Measurements from ENCODE around the gene CLMN.
"Not testable (repeated sequence)": the region's sequence is repeated elsewhere in the genome, so short reads cannot be mapped to it uniquely, and the experiment has no call there.

CLMN gene

GRCh38 chr14:95210699-95211098, 109.0 kb downstream of the CLMN start:
- TF ChIP-seq CTCF (conservative IDR thresholded peaks at IDR 0.05; ENCODE audit: low read depth, low read length): no peak
- no peak overlapping the region for H3K4me3 ChIP-seq (ENCODE audit: low read depth, low read length)
- DNase-seq (ENCODE audit: low read depth): no peak

DNA sequence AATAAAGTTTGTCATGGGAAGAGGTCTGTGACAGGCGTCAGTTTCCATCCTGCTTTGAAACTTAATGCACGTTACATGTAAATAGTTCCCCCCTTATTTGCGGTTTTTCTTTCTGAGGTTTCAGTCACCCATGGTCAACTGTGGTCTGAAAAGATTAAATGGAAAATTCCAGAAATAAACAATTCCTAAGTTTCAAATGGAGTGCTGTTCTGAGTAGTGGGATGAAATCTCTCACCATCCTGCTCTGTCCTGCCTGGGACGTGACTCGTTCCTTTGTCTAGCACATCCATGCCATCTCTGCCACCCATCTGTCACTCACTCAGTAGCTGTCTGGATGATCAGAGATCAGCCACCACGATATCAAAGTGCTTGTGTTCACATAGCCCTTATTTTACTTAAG, 111.1 kb downstream of the CLMN start:
- no peak overlapping the region for H3K4me3 ChIP-seq (ENCODE audit: low read depth, low read length)
- no peak for DNase-seq (ENCODE audit: low read depth)
- no peak for TF ChIP-seq CTCF (conservative IDR thresholded peaks at IDR 0.05; ENCODE audit: low read depth, low read length)

GRCh38 chr14:95207475-95208233, 112.1 kb downstream of the CLMN start:
- H3K4me3 ChIP-seq (ENCODE audit: low read depth, low read length): no peak overlapping the region
- TF ChIP-seq CTCF (conservative IDR thresholded peaks at IDR 0.05; ENCODE audit: low read depth, low read length): no peak
- DNase-seq (ENCODE audit: low read depth): no peak

- H3K4me3 ChIP-seq (ENCODE audit: low read depth, low read length): no peak overlapping the region
- TF ChIP-seq CTCF (conservative IDR thresholded peaks at IDR 0.05; ENCODE audit: low read depth, low read length): no peak
- DNase-seq (ENCODE audit: low read depth): peak; percentile 50
Measured at GRCh38 chr14:95206534-95206933, 113.2 kb downstream of the CLMN start.

GRCh38 chr14:95204705-95205104, 115.0 kb downstream of the CLMN start:
- H3K4me3 ChIP-seq (ENCODE audit: low read depth, low read length): no peak overlapping the region
- no peak for DNase-seq (ENCODE audit: low read depth)
- TF ChIP-seq CTCF (conservative IDR thresholded peaks at IDR 0.05; ENCODE audit: low read depth, low read length): no peak

DNA sequence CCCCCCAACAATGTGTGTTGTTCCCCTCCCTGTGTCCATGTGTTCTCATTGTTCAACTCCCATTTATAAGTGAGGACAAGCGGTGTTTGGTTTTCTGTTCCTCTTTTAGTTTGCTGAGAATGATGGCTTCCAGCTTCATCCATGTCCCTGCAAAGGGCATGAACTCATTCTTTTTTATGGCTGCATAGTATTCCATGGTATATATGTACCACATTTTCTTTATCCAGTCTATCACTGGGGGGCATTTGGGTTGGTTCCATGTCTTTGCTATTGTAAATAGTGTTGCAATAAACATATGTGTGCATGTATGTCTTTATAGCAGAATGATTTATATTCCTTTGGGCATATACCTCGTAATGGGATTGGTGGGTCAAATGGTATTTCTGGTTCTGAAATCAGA, 118.0 kb downstream of the CLMN start:
- DNase-seq (ENCODE audit: low read depth): not testable (repeated sequence)

GRCh38 chr14:95200404-95200803, 119.3 kb downstream of the CLMN start:
- no peak for DNase-seq (ENCODE audit: low read depth)
- TF ChIP-seq CTCF (conservative IDR thresholded peaks at IDR 0.05; ENCODE audit: low read depth, low read length): no peak
- H3K4me3 ChIP-seq (ENCODE audit: low read depth, low read length): no peak overlapping the region

More for the DNA sequence above, 118.0 kb downstream of the CLMN start:
- not testable (repeated sequence) for H3K4me3 ChIP-seq (ENCODE audit: low read depth, low read length)

Measured in choroid plexus epithelial cell (primary cell).